Dermis lymphatic vessel endothelial cell (primary cell): ENCODE results near the gene GIMAP1. TPM values are rescaled to one million over a fixed set of nuclear protein-coding genes. Genes with fewer than 3 reads are reported as not detected.

Experiments used
- total RNA-seq: library from RNA; depleted of rRNA; stranded (reverse); fragments of >200 nt; gene quantifications from 2 replicates; pipeline ENCODE4 v1.2.1, GENCODE V29; 2014

GIMAP1 gene
- 21.1 and 28.8 TPM in 2 replicates for total RNA-seq

GRCh38 chr7:150716368-150716767 is at the start of gene GIMAP1:
GIMAP1 (plus strand) TSS chr7:150716613; CDS start chr7:150719048, 2,435 bp downstream.

DNA sequence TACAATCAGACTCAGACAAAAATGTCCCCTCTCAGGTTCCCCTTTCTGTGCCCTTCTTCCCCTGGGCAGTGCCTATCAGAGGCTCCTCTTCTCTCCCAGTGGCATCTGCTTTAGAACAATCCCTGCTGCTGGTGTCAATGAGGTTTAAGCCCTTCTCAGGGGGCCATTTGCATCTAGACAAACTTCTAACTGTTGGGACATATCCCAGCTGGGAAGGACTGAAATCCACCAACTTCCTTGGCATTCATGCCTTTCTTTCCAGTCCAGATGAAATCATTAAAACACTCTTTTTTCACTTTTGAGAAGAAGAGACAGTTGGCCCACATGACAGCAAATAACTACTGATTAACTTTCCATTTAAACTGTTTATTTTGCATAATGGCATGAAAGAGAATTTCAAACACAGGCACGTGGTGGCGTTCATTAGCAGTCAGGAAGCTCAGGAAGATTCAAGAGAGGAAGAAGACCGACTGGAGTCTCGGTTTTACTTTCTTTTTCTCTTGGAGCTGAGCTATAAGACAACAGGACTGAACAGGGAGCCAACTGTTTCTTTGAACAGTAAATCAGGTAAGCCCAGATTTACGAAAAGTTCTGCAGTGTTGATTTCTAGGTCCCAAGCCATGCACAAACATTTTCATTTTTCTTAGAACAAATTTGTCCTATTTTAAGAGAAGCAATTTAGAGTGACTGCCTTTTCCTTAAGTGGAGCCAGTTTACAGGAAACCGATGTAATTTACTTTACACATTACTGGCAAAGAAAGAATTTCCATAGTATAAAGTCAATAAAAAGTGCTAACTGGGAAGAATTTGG is 31.0 kb upstream of the GIMAP1 start, which contains the start of gene GIMAP2:
TSS of gene GIMAP2 (plus strand) at position 488 of the 811 bp plus-strand sequence. CDS start 1,354 bp downstream, outside the sequence.

DNA sequence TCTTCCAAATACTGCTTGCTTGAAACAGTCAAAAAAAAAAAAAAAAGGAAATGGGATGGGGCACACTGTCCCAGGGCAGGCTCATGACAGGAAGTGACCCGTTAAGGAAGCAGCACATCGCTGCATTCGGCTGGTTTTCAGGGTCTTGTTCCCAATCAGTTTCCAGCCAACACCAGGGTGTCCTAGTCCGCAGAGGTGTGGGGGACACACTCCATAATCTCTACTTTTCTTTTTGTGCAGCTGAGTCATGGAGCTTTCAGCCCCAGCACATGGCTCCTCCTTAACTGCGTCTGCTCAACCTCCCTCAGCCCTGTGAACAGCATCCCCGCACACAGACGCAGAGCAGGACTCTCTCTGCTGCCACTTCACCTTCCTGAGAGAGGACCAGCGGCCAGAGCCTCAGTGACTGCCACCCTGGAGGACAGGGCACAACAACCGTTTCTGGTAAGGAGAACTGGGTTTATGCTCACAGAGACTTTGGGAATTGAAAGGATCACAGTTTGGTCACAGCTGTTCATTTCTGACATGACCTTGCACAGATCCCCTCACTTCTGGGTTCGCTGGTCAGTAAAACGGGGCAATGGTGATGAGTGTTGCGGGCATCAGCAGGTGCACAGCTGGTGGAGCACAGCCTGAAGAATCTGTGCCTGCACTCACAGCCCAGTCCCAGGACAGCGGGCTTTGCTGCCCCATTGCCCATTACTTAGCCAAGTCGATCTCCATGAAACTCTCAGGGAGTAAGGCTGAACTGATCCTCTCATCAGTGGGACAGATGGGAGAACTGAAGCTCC is 21.0 kb downstream of the GIMAP1 start, which contains the start of gene GIMAP5:
TSS of gene GIMAP5 (plus strand) at position 154 of the 791 bp plus-strand sequence. CDS start 3,467 bp downstream, outside the sequence.

Other genes starting within 250 kb of the GIMAP1 start
- 107 and 139 TPM in 2 replicates for gene GIMAP7, start 201.7 kb upstream of the GIMAP1 start, total RNA-seq
- 250 and 389 TPM in 2 replicates for gene GIMAP4, start 149.2 kb upstream of the GIMAP1 start, total RNA-seq
- gene GIMAP6, start 84.2 kb upstream of the GIMAP1 start, total RNA-seq = 248 and 292 TPM in 2 replicates
- 33.9 and 42.9 TPM in 2 replicates for gene GIMAP2, start 30.9 kb upstream of the GIMAP1 start, total RNA-seq
- 420 and 509 TPM in 2 replicates for gene GIMAP5, start 20.8 kb downstream of the GIMAP1 start, total RNA-seq
- gene TMEM176B, start 83.8 kb downstream of the GIMAP1 start, total RNA-seq = not detected in 2 replicates
- not detected in 2 replicates for gene TMEM176A, start 84.2 kb downstream of the GIMAP1 start, total RNA-seq
- gene AOC1, start 135.9 kb downstream of the GIMAP1 start, total RNA-seq = not detected in 2 replicates